Parathyroid adenoma (tissue), 2 donors: ENCODE measurements around the gene ADSS1.

ENCODE experiments used
- H2AFZ ChIP-seq: fragments of 300-600 bp; sonication (generic); one replicate; pipeline ENCODE4 v1.7.0; 2017; ENCODE audit warnings: antibody characterized with exemption, mild to moderate bottlenecking
- H3K27ac ChIP-seq: fragments of 300-600 bp; sonication (generic); one replicate; pipeline ENCODE4 v1.7.0; 2017
- H3K27me3 ChIP-seq: fragments of 300-600 bp; sonication (generic); one replicate; pipeline ENCODE4 v1.7.0; 2017; ENCODE audit warnings: low read length; ENCODE audit not compliant: control insufficient read depth, insufficient read depth
- H3K36me3 ChIP-seq: fragments of 300-600 bp; sonication (generic); one replicate; pipeline ENCODE4 v1.7.0; 2017; ENCODE audit warnings: low read length; ENCODE audit not compliant: control insufficient read depth, insufficient read depth
- H3K4me1 ChIP-seq: fragments of 300-600 bp; sonication (generic); one replicate; pipeline ENCODE4 v1.7.0; 2017; ENCODE audit warnings: control low read depth
- H3K4me2 ChIP-seq: fragments of 300-600 bp; sonication (generic); one replicate; pipeline ENCODE4 v1.7.0; 2017; ENCODE audit warnings: low read length
- H3K4me3 ChIP-seq: fragments of 300-600 bp; sonication (generic); one replicate; pipeline ENCODE4 v1.7.0; 2017; ENCODE audit warnings: low read depth, low read length
- H3K79me2 ChIP-seq: fragments of 300-600 bp; sonication (generic); one replicate; pipeline ENCODE4 v1.7.0; 2017; ENCODE audit warnings: control low read depth
- H3K9ac ChIP-seq: fragments of 300-600 bp; sonication (generic); one replicate; pipeline ENCODE4 v1.7.0; 2017; ENCODE audit warnings: mild to moderate bottlenecking
- H3K9me3 ChIP-seq: fragments of 300-600 bp; sonication (generic); one replicate; pipeline ENCODE4 v1.7.0; 2017; ENCODE audit warnings: low read length; ENCODE audit not compliant: control insufficient read depth
- CTCF ChIP-seq: fragments of 300-600 bp; sonication (generic); IDR thresholded peaks from one replicate; pipeline ENCODE4 v1.7.0; 2017; ENCODE audit warnings: antibody characterized with exemption, mild to moderate bottlenecking
- donor health status: primary hyperparathyroidism.

The ADSS1 gene

GRCh38 chr14:104757681-104758392 lies 33.8 kb downstream of the ADSS1 start:
- Histone ChIP-seq H3K79me2 (peaks cover 3% of the 10 kb centered on the region), H3K36me3 (no peaks in the 10 kb centered on the region), H3K9me3 (no peaks in the 10 kb centered on the region), H3K9ac (no peak overlapping the region), H3K4me1 (peaks cover 18% of the 10 kb centered on the region), H3K27me3 (no peaks in the 10 kb centered on the region), H3K4me2 (no peak overlapping the region), H3K4me3 (no peak overlapping the region), H3K27ac (no peak overlapping the region), H2AFZ (no peak overlapping the region)
- TF ChIP-seq CTCF = no peak

GRCh38 chr14:104758981-104759969 lies 35.2 kb downstream of the ADSS1 start:
- H2AFZ ChIP-seq = no peak overlapping the region
- H3K4me1 ChIP-seq = peaks cover 12% of the 10 kb centered on the region
- no peaks in the 10 kb centered on the region for H3K9me3 ChIP-seq
- H3K27ac ChIP-seq = peak overlapping the region; percentile 2
- TF ChIP-seq CTCF = no peak
- no peak overlapping the region for H3K4me3 ChIP-seq
- H3K79me2 ChIP-seq = peaks cover 3% of the 10 kb centered on the region
- H3K27me3 ChIP-seq = no peaks in the 10 kb centered on the region
- no peak overlapping the region for H3K9ac ChIP-seq
- H3K4me2 ChIP-seq = no peak overlapping the region
- H3K36me3 ChIP-seq = no peaks in the 10 kb centered on the region

- no peaks in the 10 kb centered on the region for H3K36me3 ChIP-seq
These were observed 41.5 kb downstream of the ADSS1 start for GRCh38 chr14:104765517-104765916.

GRCh38 chr14:104766256-104766862 lies 42.3 kb downstream of the ADSS1 start:
- H3K9ac ChIP-seq = no peak overlapping the region
- no peak overlapping the region for H3K27ac ChIP-seq
- H3K4me3 ChIP-seq = no peak overlapping the region
- H2AFZ ChIP-seq = no peak overlapping the region
- no peaks in the 10 kb centered on the region for H3K27me3 ChIP-seq
- H3K36me3 ChIP-seq = no peaks in the 10 kb centered on the region
- no peaks in the 10 kb centered on the region for H3K79me2 ChIP-seq
- H3K4me2 ChIP-seq = no peak overlapping the region
- no peak for TF ChIP-seq CTCF
- H3K4me1 ChIP-seq = peaks cover 5% of the 10 kb centered on the region
- H3K9me3 ChIP-seq = no peaks in the 10 kb centered on the region

More at GRCh38 chr14:104765517-104765916, 41.5 kb downstream of the ADSS1 start:
- Histone ChIP-seq H3K4me1 (peaks cover 5% of the 10 kb centered on the region), H3K79me2 (no peaks in the 10 kb centered on the region), H3K27ac (no peak overlapping the region), H3K9ac (no peak overlapping the region), H2AFZ (no peak overlapping the region), H3K4me2 (no peak overlapping the region), H3K9me3 (no peaks in the 10 kb centered on the region), H3K27me3 (no peaks in the 10 kb centered on the region), H3K4me3 (no peak overlapping the region)
- no peak for TF ChIP-seq CTCF
